Smooth muscle cell (in vitro differentiated cells): Measurements from ENCODE around the gene IGDCC3. TPM values are rescaled to one million over a fixed set of nuclear protein-coding genes. Genes with fewer than 3 reads are reported as not detected.

Experiments
- DNase-seq: peaks from one replicate; lab custom pipeline; 2025; ENCODE audit not compliant: unreplicated experiment; lab: John Stamatoyannopoulos, UW
- H2AFZ ChIP-seq: fragments of 200-600 bp; sonication (generic); 2 replicates; pipeline ENCODE4 v1.6.0; 2016; ENCODE audit warnings: antibody characterized with exemption, low read depth, mild to moderate bottlenecking
- H3F3A ChIP-seq: fragments of 200-600 bp; sonication (generic); 2 replicates; pipeline ENCODE4 v1.6.0; 2017; ENCODE audit warnings: antibody characterized with exemption, low read depth
- H3K27ac ChIP-seq: fragments of 200-600 bp; sonication (generic); 2 replicates; pipeline ENCODE4 v1.5.1; 2016; ENCODE audit warnings: low read depth, mild to moderate bottlenecking
- H3K27me3 ChIP-seq: fragments of 200-600 bp; sonication (generic); 2 replicates; pipeline ENCODE4 v1.6.1; 2016; ENCODE audit warnings: low read depth, mild to moderate bottlenecking
- H3K36me3 ChIP-seq: fragments of 200-600 bp; sonication (generic); 2 replicates; pipeline ENCODE4 v1.5.1; 2016; ENCODE audit warnings: low read depth
- H3K4me1 ChIP-seq: fragments of 200-600 bp; sonication (generic); 2 replicates; pipeline ENCODE4 v1.5.1; 2016; ENCODE audit warnings: low read depth
- H3K4me2 ChIP-seq: fragments of 200-600 bp; sonication (generic); 2 replicates; pipeline ENCODE4 v1.6.0; 2016; ENCODE audit warnings: mild to moderate bottlenecking
- H3K4me3 ChIP-seq: fragments of 200-600 bp; sonication (generic); 2 replicates; pipeline ENCODE4 v1.5.1; 2016; ENCODE audit warnings: mild to moderate bottlenecking
- H3K79me2 ChIP-seq: fragments of 200-600 bp; sonication (generic); 2 replicates; pipeline ENCODE4 v1.6.0; 2016; ENCODE audit warnings: low read depth, mild to moderate bottlenecking
- H3K9ac ChIP-seq: fragments of 200-600 bp; sonication (generic); 2 replicates; pipeline ENCODE4 v1.6.0; 2016; ENCODE audit warnings: low read depth
- H3K9me3 ChIP-seq: fragments of 200-600 bp; sonication (generic); replicated peaks from 2 replicates; pipeline ENCODE4 v1.5.1; 2016; ENCODE audit warnings: low read depth
- H4K20me1 ChIP-seq: fragments of 200-600 bp; sonication (generic); 2 replicates; pipeline ENCODE4 v1.6.0; 2016; ENCODE audit warnings: low read depth
- WGBS: methylation state at CpG from one replicate; pipeline ENCODE4 v1.1.7; 2016; ENCODE audit warnings: low lambda C conversion rate; 5-methylcytosine and 5-hydroxymethylcytosine counted together
- polyA plus RNA-seq: library from polyadenylated mRNA; unstranded; fragments of >200 nt; fragmentation: Nextera tagmentation; extraction: Ambion mirVana; gene quantifications from 2 replicates; pipeline ENCODE4 v1.2.1, GENCODE V29; 2016
- total RNA-seq: library from RNA; depleted of rRNA; stranded (reverse); fragments of >200 nt; gene quantifications from 2 replicates; pipeline ENCODE4 v1.2.3, GENCODE V29; 2014
- TF ChIP-seq, protein P1 (sequence below): fragments of 200-600 bp; sonication (generic); IDR thresholded peaks from 2 replicates; pipeline ENCODE4 v1.5.1; 2017; ENCODE audit warnings: borderline replicate concordance, mild to moderate bottlenecking, antibody characterized with exemption; ENCODE audit not compliant: insufficient read depth, poor library complexity, severe bottlenecking

Gene IGDCC3
- total and polyA plus RNA-seq, 2 experiments from 2014 or later: 3.2 to 5.9 TPM

DNA sequence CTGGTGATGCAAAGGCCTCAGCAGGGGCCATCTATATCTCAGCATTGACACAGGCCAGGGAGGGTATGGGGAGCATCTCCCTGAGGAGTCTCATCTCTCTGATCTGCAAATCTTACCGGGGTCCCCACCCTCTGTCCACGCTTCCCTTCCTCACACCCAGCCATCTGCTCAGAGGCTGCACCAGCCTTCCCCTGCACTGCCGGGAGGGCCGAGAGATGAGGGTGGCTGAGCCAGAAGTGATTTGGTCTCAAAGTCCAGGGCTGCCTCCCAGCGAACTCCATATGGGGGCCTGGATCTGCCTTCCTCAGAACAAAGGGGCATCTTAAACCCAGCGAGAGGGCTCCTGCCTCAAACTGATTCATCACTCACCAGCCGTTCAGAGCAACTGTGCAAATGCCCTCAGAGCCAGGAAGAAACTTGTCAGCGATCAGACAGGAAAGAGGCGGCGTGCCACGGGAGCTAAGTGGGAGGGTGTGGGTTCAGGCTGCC lies 4.6 kb downstream of the IGDCC3 start:
- Histone ChIP-seq H3K4me2 (no peak overlapping the region), H3K4me1 (peaks cover 49% of the 10 kb centered on the region), H3K79me2 (no peaks in the 10 kb centered on the region), H3K9me3 (no peaks in the 10 kb centered on the region), H3K36me3 (no peaks in the 10 kb centered on the region), H4K20me1 (no peaks in the 10 kb centered on the region), H3K9ac (no peak overlapping the region), H3F3A (peaks cover 1% of the 10 kb centered on the region), H3K27ac (no peak overlapping the region), H2AFZ (no peak overlapping the region), H3K27me3 (no peaks in the 10 kb centered on the region), H3K4me3 (no peak overlapping the region)
- DNase-seq: no peak
- TF ChIP-seq, protein P1, sequence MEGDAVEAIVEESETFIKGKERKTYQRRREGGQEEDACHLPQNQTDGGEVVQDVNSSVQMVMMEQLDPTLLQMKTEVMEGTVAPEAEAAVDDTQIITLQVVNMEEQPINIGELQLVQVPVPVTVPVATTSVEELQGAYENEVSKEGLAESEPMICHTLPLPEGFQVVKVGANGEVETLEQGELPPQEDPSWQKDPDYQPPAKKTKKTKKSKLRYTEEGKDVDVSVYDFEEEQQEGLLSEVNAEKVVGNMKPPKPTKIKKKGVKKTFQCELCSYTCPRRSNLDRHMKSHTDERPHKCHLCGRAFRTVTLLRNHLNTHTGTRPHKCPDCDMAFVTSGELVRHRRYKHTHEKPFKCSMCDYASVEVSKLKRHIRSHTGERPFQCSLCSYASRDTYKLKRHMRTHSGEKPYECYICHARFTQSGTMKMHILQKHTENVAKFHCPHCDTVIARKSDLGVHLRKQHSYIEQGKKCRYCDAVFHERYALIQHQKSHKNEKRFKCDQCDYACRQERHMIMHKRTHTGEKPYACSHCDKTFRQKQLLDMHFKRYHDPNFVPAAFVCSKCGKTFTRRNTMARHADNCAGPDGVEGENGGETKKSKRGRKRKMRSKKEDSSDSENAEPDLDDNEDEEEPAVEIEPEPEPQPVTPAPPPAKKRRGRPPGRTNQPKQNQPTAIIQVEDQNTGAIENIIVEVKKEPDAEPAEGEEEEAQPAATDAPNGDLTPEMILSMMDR: no peak
- 75% methylated on average over 11 of the region's 11 CpGs for WGBS

DNA sequence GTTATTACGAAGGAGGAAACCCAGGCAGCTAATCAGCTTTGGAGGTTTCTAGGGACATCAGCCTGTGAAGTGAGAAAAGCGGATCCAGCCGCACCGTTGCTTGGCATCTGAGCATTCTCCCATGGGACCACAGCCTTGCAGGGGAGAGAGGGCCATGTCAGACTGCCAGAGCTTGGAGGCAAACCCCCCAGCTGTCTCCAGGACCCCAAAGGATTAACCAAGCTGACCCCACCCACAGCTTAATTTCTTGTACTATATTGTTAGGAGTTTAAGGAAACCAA lies 5.1 kb downstream of the IGDCC3 start:
- Histone ChIP-seq H3K4me1 (peaks cover 53% of the 10 kb centered on the region), H3K79me2 (no peaks in the 10 kb centered on the region), H3K27ac (no peak overlapping the region), H4K20me1 (no peaks in the 10 kb centered on the region), H3K36me3 (no peaks in the 10 kb centered on the region), H3K4me3 (no peak overlapping the region), H3F3A (no peaks in the 10 kb centered on the region), H2AFZ (no peak overlapping the region), H3K27me3 (no peaks in the 10 kb centered on the region), H3K9me3 (no peaks in the 10 kb centered on the region), H3K9ac (no peak overlapping the region), H3K4me2 (no peak overlapping the region)
- no peak for DNase-seq
- WGBS: 96% methylated on average over 4 of the region's 4 CpGs
- TF ChIP-seq, protein P1: no peak

DNA sequence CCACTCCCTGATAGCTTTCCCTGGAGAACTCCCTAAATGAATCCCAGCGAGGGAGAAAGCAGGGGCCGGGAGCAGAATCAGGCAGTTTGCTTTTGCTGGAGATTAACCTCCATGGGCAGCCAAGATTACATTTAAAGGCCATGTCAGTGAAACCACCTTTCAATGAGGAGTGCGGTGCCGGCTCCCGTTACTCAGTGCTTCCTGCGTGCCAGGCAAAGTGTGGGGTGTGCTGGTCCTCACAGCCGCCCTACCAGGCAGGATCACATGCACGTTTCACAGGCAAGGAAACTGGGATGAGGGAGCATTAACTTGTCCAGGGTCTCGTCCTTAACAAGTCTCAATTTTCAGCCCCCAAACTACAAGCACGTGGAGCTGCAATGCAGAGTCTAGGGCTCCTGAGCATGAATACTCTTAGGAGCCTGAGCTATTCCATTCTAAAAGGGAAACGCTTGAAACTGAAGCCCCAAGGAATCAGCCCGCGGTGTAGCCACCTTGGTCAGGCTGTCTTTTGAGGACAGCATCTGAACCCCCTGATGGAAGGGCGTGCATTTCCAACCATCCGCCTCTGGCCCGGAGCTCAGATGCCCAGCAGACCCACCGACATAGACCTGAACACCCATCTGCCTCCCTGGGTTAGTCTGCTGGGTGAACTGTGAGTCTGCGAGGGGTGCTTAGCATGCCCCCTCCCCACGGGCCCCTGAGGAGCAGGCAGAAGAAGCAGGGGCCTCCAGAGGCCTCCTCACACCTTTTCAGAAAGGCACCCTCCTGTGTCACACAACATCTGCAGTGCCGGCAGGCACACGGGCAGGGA lies 5.6 kb downstream of the IGDCC3 start:
- Histone ChIP-seq H3K4me2 (no peak overlapping the region), H3K9ac (no peak overlapping the region)
- no peak for DNase-seq

More for the DNA sequence above, 5.6 kb downstream of the IGDCC3 start:
- WGBS: 88% methylated on average over 21 of the region's 21 CpGs
- Histone ChIP-seq H3K36me3 (no peaks in the 10 kb centered on the region), H2AFZ (no peak overlapping the region), H4K20me1 (no peaks in the 10 kb centered on the region), H3K27ac (no peak overlapping the region), H3K79me2 (no peaks in the 10 kb centered on the region), H3F3A (no peaks in the 10 kb centered on the region), H3K4me3 (no peak overlapping the region), H3K9me3 (no peaks in the 10 kb centered on the region), H3K27me3 (no peaks in the 10 kb centered on the region), H3K4me1 (peaks cover 55% of the 10 kb centered on the region)
- TF ChIP-seq, protein P1: no peak
